Panc1 (cell line): ENCODE measurements around the gene HLA-DRA. TPM values are rescaled to one million over a fixed set of nuclear protein-coding genes. Genes with fewer than 3 reads are reported as not detected.

ENCODE experiments used
- ATAC-seq: fragments of 200-7000 bp; cut with Tn5 transposase; 2 replicates; pipeline ENCODE4 v1.9.1; 2020; ENCODE audit warnings: mild to moderate bottlenecking, moderate library complexity
- BruUV-seq: library from RNA; stranded (reverse); fragments of 400-500 nt; replicated peaks from 2 replicates; lab custom pipeline; 2021; lab: Mats Ljungman, UMichigan
- CTCF ChIA-PET: fragments of 300-600 bp; sonication (Branson Sonifier 250); formaldehyde crosslinking; loops from one replicate; lab custom pipeline; 2022; ENCODE audit warnings: antibody characterized with exemption; lab: Charles Lee
- POLR2A ChIA-PET: fragments of 300-600 bp; sonication (Branson Sonifier 250); formaldehyde crosslinking; loops from one replicate; lab custom pipeline; 2022; ENCODE audit warnings: antibody characterized with exemption; lab: Charles Lee
- DNase-seq: peaks from one replicate; pipeline ENCODE4 v3.0.0-alpha.2; 2010; ENCODE audit warnings: low read depth, low spot score
- H3K27ac ChIP-seq: 2 replicates; pipeline ENCODE4 v1.5.1; 2011; ENCODE audit warnings: mild to moderate bottlenecking, low read length, inconsistent platforms
- H3K27me3 ChIP-seq: fragments of 200-500 bp; sonication (Bioruptor generic); 2 replicates; pipeline ENCODE4 v1.6.0; 2014; ENCODE audit warnings: low read length, inconsistent platforms; ENCODE audit not compliant: control insufficient read depth, insufficient read depth
- H3K36me3 ChIP-seq: fragments of 200-500 bp; sonication (Bioruptor generic); 2 replicates; pipeline ENCODE4 v1.5.1; 2014; ENCODE audit warnings: inconsistent platforms, mild to moderate bottlenecking, low read length, moderate library complexity; ENCODE audit not compliant: control insufficient read depth, insufficient read depth
- H3K4me1 ChIP-seq: 2 replicates; pipeline ENCODE4 v1.5.1; 2011; ENCODE audit warnings: inconsistent platforms, mild to moderate bottlenecking, low read length, moderate library complexity; ENCODE audit not compliant: control insufficient read depth, insufficient read depth
- H3K4me3 ChIP-seq, 2 experiments: 2 replicates each; pipeline ENCODE4 v1.5.1; 2011 to 2012; ENCODE audit warnings: low read depth in 2 of 2, low read length in 2 of 2, mild to moderate bottlenecking in 2 of 2, inconsistent platforms in 1 of 2, moderate library complexity in 1 of 2
- H3K9me3 ChIP-seq: fragments of 200-500 bp; sonication (Bioruptor generic); 2 replicates; pipeline ENCODE4 v1.5.1; 2014; ENCODE audit warnings: low read depth, mild to moderate bottlenecking, inconsistent platforms, low read length, moderate library complexity; ENCODE audit not compliant: control insufficient read depth, insufficient read depth
- POLR2AphosphoS5 ChIP-seq: IDR thresholded peaks from 2 replicates; pipeline ENCODE4 v1.6.1; 2012; ENCODE audit warnings: mild to moderate bottlenecking, low read depth, low read length, moderate library complexity
- SIN3A ChIP-seq: IDR thresholded peaks from 2 replicates; pipeline ENCODE4 v1.6.1; 2012; ENCODE audit warnings: low read depth, mild to moderate bottlenecking, low read length, moderate library complexity, borderline replicate concordance; ENCODE audit not compliant: insufficient read depth
- TCF7L2 ChIP-seq: IDR thresholded peaks from 2 replicates; pipeline ENCODE4 v1.6.1; 2011; ENCODE audit warnings: mild to moderate bottlenecking, low read depth, low read length, inconsistent platforms
- in situ Hi-C: cut with HindIII; loops from 2 replicates; pipeline ENCODE4 v1.10.0; 2016; ENCODE audit warnings: low sequenced_read_pairs, low pct_unique_long_range_greater_than_20kb
- intact Hi-C: fragments of 100-400 bp; cut with micrococcal nuclease; formaldehyde crosslinking; loops from one replicate; pipeline ENCODE4 v1.10.0; 2022; ENCODE audit not compliant: unreplicated experiment
- total RNA-seq: library from RNA; stranded (reverse); gene quantifications from one replicate; pipeline ENCODE4 v1.2.1, GENCODE V29; 2021; ENCODE audit not compliant: unreplicated experiment
- TF ChIP-seq, protein P1 (sequence below): fragments of 450-650 bp; IDR thresholded peaks from 2 replicates; pipeline ENCODE4 v1.5.1; 2017; ENCODE audit warnings: mild to moderate bottlenecking
- TF ChIP-seq, protein P2 (sequence below), 2 experiments: IDR thresholded peaks; 2 replicates each; pipeline ENCODE4 v1.6.1; 2011 to 2012; ENCODE audit warnings: low read depth in 2 of 2, control low read depth in 1 of 2, low read length in 1 of 2, mild to moderate bottlenecking in 1 of 2, moderate library complexity in 1 of 2; ENCODE audit not compliant: insufficient read depth in 1 of 2

The HLA-DRA gene
- total RNA-seq, 1 experiment from 2014 or later: 1.7 TPM

DNA sequence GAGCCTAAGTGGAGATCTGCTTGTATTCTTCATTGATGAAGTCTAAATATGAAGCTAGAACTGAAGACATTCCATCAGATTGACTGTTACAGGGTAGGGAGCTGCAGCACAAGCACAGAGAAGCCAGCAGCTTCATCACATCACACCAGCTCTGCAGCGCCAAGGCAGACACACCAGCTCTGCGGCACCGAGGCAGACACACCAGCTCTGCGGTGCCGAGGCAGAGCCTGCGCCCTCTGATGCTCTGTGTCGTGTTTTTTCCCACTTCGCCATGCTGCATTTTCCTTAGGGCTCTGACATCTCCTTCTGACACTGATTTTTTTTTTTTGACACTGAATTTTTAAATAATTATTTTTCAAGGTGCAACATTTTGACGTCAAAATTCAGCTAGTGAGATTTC, 33.5 kb upstream of the HLA-DRA start:
- TF ChIP-seq POLR2AphosphoS5 (no peak), SIN3A (no peak), TCF7L2 (no peak)
- TF ChIP-seq, protein P1, sequence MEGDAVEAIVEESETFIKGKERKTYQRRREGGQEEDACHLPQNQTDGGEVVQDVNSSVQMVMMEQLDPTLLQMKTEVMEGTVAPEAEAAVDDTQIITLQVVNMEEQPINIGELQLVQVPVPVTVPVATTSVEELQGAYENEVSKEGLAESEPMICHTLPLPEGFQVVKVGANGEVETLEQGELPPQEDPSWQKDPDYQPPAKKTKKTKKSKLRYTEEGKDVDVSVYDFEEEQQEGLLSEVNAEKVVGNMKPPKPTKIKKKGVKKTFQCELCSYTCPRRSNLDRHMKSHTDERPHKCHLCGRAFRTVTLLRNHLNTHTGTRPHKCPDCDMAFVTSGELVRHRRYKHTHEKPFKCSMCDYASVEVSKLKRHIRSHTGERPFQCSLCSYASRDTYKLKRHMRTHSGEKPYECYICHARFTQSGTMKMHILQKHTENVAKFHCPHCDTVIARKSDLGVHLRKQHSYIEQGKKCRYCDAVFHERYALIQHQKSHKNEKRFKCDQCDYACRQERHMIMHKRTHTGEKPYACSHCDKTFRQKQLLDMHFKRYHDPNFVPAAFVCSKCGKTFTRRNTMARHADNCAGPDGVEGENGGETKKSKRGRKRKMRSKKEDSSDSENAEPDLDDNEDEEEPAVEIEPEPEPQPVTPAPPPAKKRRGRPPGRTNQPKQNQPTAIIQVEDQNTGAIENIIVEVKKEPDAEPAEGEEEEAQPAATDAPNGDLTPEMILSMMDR: no peak
- TF ChIP-seq, protein P2, sequence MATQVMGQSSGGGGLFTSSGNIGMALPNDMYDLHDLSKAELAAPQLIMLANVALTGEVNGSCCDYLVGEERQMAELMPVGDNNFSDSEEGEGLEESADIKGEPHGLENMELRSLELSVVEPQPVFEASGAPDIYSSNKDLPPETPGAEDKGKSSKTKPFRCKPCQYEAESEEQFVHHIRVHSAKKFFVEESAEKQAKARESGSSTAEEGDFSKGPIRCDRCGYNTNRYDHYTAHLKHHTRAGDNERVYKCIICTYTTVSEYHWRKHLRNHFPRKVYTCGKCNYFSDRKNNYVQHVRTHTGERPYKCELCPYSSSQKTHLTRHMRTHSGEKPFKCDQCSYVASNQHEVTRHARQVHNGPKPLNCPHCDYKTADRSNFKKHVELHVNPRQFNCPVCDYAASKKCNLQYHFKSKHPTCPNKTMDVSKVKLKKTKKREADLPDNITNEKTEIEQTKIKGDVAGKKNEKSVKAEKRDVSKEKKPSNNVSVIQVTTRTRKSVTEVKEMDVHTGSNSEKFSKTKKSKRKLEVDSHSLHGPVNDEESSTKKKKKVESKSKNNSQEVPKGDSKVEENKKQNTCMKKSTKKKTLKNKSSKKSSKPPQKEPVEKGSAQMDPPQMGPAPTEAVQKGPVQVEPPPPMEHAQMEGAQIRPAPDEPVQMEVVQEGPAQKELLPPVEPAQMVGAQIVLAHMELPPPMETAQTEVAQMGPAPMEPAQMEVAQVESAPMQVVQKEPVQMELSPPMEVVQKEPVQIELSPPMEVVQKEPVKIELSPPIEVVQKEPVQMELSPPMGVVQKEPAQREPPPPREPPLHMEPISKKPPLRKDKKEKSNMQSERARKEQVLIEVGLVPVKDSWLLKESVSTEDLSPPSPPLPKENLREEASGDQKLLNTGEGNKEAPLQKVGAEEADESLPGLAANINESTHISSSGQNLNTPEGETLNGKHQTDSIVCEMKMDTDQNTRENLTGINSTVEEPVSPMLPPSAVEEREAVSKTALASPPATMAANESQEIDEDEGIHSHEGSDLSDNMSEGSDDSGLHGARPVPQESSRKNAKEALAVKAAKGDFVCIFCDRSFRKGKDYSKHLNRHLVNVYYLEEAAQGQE (IDR thresholded peaks at IDR 0.05; ENCODE audit: insufficient read depth in 1 of 2, low read depth in 2 of 2, low read length in 1 of 2): no peak
- ChIA-PET CTCF (interaction anchor here (0.6 kb wide), 1 partner anchor 294 kb away, joined by 3 read pairs; no protein-coding TSS in a partner anchor), POLR2A (no interaction called here)
- Histone ChIP-seq H3K36me3 (no peaks in the 10 kb centered on the region), H3K9me3 (no peaks in the 10 kb centered on the region), H3K4me3 (no peak overlapping the region), H3K4me1 (peaks cover 4% of the 10 kb centered on the region; the same call in 1 of the 2 replicates), H3K27ac (no peak overlapping the region), H3K27me3 (peaks cover 48% of the 10 kb centered on the region)
- ATAC-seq (no peak), DNase-seq (no peak)
- intact Hi-C loops (no loop called here), in situ Hi-C loops (no loop called here)
- no TSS peak for BruUV-seq

DNA sequence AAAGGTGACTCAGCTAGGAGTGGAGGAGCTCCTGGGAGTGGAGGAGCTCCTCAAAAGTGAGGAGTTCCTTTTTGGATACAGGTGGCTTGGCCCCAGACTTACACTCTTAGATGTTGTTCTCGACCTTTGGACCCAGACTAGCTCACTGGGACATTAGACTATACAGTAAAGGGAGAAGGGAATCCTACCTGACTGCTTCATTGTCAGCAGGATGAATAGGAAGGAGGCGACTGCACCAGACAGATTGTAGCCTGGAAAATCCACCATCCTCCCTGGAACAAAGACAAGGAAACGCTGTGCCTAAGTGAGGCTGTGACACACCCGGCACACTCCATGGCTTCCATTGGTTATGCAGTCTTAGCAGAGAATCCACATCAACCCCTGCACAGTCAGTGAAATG, 32.8 kb upstream of the HLA-DRA start, which contains the start of gene BTNL2:
TSS of gene BTNL2 (minus strand) at position 325 of the 400 bp plus-strand sequence. CDS start at position 267, 58 bp downstream.
- POLR2A ChIA-PET: no interaction called here
- no peak for ATAC-seq
- TF ChIP-seq, protein P2 (IDR thresholded peaks at IDR 0.05; ENCODE audit: insufficient read depth in 1 of 2, low read depth in 2 of 2, low read length in 1 of 2): no peak
- TF ChIP-seq, protein P1: no peak
- Histone ChIP-seq H3K4me3 (no peak within 1 kb of the TSS), H3K4me1 (no peaks in the 10 kb centered on the region), H3K27ac (no peak within 1 kb of the TSS), H3K9me3 (no peaks in the 10 kb centered on the region), H3K36me3 (no peaks in the 10 kb centered on the region), H3K27me3 (peaks cover 49% of the 10 kb centered on the region)
- CTCF ChIA-PET: interaction anchor here (0.6 kb wide), 1 partner anchor 293 kb away, joined by 3 read pairs; no protein-coding TSS in a partner anchor
- in situ Hi-C loops (no loop called here), intact Hi-C loops (no loop called here)
- no TSS peak for BruUV-seq
- no peak for DNase-seq
